Right kidney (tissue), 9 donors: Measurements from ENCODE around the gene PKD2.

Experiments
- DNase-seq: peaks from one replicate; pipeline ENCODE4 v3.0.0-alpha.2; 2016
- long read RNA-seq, 8 donors: transcript quantifications; one replicate each; lab custom pipeline, GENCODE V29; 2026

PKD2 gene
- long read RNA-seq, donor 1, full-length matches to known transcripts: 5 of 5 reads
- long read RNA-seq, donor 1, partial matches to known transcripts: 0 of 5 reads
- long read RNA-seq, donor 1, other reads (novel, unspliced or antisense): 0 of 5 reads
- long read RNA-seq, donor 2, full-length matches to known transcripts: 5 of 14 reads
- long read RNA-seq, donor 2, partial matches to known transcripts: 9 of 14 reads
- long read RNA-seq, donor 2, other reads (novel, unspliced or antisense): 0 of 14 reads
- long read RNA-seq, donor 3, full-length matches to known transcripts: 2 of 2 reads
- long read RNA-seq, donor 3, partial matches to known transcripts: 0 of 2 reads
- long read RNA-seq, donor 3, other reads (novel, unspliced or antisense): 0 of 2 reads
- long read RNA-seq, donor 4, full-length matches to known transcripts: 3 of 3 reads
- long read RNA-seq, donor 4, partial matches to known transcripts: 0 of 3 reads
- long read RNA-seq, donor 4, other reads (novel, unspliced or antisense): 0 of 3 reads
- long read RNA-seq, donor 5, full-length matches to known transcripts: 3 of 10 reads
- long read RNA-seq, donor 5, partial matches to known transcripts: 7 of 10 reads
- long read RNA-seq, donor 5, other reads (novel, unspliced or antisense): 0 of 10 reads
- long read RNA-seq, donor 6, full-length matches to known transcripts: 9 of 9 reads
- long read RNA-seq, donor 6, partial matches to known transcripts: 0 of 9 reads
- long read RNA-seq, donor 6, other reads (novel, unspliced or antisense): 0 of 9 reads
- long read RNA-seq, donor 7, full-length matches to known transcripts: 3 of 20 reads
- long read RNA-seq, donor 7, partial matches to known transcripts: 17 of 20 reads
- long read RNA-seq, donor 7, other reads (novel, unspliced or antisense): 0 of 20 reads
- long read RNA-seq, donor 8, full-length matches to known transcripts: 2 of 2 reads
- long read RNA-seq, donor 8, partial matches to known transcripts: 0 of 2 reads
- long read RNA-seq, donor 8, other reads (novel, unspliced or antisense): 0 of 2 reads

- peak; percentile 88 for DNase-seq
These were observed at the start of gene PKD2 for GRCh38 chr4:88007304-88008121. Gene PKD2, plus strand, starts transcription at chr4:88007635. Its CDS starts 99 bp downstream, at chr4:88007734.

GRCh38 chr4:87961993-87962392, 45.4 kb upstream of the PKD2 start:
- no peak for DNase-seq

- DNase-seq: no peak
These were observed 44.9 kb upstream of the PKD2 start for GRCh38 chr4:87962398-87963146.

GRCh38 chr4:87965501-87965975, 41.9 kb upstream of the PKD2 start:
- no peak for DNase-seq

GRCh38 chr4:87966095-87966496, 41.3 kb upstream of the PKD2 start:
- no peak for DNase-seq

- no peak for DNase-seq
These were observed 40.2 kb upstream of the PKD2 start for GRCh38 chr4:87967193-87967592.

DNA sequence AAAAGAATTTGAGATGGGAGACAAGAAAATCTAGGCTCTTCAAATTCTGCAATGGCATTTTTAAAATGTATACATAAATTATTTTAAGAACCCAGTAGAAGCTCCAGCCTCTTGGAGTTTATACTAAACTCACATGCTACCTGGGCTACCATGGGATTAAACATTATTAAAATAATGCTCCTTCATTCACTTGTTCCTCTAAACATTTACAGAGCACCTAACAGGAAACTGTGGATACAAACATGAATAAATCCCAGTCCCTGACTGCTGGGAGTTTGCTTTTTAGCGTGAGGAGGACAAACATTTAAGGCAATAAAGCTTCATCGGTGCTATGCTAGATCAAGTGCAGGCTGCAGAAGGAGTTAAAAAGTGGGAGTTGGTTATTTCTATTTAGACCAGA, 37.3 kb upstream of the PKD2 start:
- no peak for DNase-seq

GRCh38 chr4:87971866-87972265, 35.6 kb upstream of the PKD2 start:
- no peak for DNase-seq

DNA sequence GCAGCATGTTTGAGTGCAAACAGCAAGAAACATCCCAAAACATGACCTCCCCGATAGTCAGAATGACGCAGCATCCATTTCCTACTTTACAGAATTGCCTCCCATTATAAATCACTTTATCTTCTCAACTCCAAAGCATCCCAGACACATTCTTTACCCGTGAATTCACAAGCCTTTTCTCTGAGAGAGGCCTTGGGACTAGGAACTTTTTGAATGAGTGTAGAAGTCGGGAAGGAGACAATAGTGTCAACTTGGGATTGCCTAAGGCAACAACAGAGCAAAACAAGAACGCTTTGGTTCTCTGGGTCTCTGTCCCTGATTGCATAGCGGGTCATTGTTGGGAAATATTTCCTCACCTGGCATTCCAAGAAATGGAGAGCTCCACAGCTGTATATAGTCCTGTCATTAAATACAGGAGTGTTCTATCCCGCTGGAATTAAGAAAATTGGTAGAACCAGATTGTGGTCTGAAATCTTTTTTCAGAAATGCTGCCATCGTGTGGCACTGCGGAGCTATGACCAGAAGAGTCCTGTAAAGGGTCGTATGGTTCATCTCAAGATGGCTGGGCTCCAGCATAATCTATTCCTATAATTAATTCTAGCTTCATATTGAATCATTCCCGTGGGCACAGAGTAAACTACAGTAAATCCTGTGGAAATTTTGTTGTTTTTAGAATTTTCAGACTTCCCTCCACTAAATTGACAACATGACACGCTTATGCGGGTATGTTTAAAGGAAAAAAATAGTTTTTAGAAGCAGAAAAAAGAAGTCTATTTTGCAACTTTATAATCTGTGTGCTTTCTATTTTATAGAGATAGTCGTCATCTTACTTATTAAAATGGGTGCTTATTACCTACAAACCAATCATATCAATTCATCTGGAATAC, 33.9 kb upstream of the PKD2 start:
- peak; percentile 50 for DNase-seq

DNA sequence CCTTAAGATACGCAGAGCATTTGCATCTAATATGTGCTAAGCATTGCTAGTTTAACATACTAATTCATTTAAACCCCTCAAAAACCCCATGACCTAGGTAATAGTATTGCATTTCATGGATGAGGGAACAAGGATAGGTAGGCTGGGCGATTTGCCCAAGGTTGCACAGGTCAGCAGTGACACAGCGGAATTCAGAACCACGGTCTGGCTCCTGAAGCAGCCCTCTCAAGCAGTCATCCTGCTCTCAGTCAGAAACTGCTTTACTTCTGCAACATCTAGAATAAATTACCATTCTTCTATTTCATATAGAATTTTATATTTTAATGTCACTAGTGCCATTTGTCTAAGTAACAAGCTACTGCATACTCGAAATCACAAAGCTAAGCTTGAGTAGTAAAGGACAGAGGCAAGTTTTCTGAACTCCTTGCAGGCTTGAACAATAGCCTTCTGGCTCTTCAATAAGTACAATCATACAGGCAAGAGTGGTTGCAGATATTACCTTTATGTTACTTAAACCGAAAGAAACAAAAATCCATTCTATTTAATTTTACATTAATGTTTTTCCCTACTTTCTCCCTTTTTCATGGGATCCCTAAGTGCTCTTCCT, 32.5 kb upstream of the PKD2 start:
- no peak for DNase-seq

GRCh38 chr4:87975466-87975865, 32.0 kb upstream of the PKD2 start, which contains the start of gene SPP1:
Gene SPP1, plus strand, starts transcription at chr4:87975714. Its CDS starts 1,182 bp downstream, at chr4:87976896.
- DNase-seq: no peak

GRCh38 chr4:87977521-87978278, 29.7 kb upstream of the PKD2 start:
- no peak for DNase-seq

DNA sequence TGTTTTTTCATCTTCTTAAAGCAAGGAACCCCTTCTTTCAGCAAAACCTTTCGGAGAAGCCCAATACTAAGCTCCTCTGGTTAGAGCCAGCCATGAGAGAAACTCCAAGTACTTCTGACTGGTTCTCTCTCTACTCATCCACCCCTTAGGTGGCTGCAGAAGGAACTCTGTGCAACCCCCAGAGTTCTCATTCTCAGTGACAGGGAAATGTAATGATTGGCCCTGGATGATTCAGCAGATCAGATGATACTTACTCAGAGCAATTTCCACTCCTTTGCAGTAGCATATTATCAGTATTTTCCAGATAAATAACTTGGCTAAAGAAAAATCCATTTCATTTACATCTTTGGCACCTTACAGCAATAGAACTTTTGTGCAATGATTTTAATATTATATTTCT, 28.8 kb upstream of the PKD2 start:
- DNase-seq: no peak

DNA sequence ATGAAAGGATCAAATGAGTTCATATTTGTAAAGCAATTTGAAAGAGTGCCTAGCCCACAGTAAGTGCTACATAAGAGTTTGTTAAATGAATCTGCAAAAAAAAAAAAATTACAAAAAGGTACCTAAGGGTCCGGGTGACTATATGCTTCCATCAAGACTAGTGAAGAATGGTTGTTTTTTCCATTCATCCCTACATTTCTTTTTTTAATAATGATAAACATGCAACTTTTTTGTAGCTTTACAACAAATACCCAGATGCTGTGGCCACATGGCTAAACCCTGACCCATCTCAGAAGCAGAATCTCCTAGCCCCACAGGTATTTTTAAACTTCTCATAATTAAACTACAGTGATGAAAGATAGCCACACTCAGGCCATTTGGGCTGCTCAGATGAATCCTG, 27.6 kb upstream of the PKD2 start:
- DNase-seq: no peak

DNA sequence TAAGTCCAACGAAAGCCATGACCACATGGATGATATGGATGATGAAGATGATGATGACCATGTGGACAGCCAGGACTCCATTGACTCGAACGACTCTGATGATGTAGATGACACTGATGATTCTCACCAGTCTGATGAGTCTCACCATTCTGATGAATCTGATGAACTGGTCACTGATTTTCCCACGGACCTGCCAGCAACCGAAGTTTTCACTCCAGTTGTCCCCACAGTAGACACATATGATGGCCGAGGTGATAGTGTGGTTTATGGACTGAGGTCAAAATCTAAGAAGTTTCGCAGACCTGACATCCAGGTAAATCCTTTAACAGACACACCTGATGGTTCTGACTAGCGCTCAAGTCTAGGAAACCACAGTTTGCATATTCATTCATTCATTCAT, 25.9 kb upstream of the PKD2 start:
- DNase-seq: no peak

DNA sequence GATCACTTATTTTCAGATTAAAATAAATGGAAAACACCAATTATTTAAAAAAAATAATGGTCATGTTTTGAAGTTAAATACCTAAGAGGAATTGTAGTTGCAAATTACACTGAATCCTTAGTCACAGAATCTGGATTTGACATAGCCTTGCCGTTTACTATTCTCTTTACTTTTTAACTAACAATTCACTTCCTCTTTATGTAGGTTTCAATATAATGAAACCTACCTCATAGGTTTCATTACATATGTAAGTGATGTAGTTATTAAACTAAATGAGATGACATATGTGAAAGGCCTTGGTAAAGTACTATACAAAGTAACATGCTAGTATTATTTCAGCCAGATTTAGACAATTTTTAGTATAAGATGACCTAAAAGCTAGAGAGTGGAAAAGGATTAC, 25.4 kb upstream of the PKD2 start:
- DNase-seq: no peak

DNA sequence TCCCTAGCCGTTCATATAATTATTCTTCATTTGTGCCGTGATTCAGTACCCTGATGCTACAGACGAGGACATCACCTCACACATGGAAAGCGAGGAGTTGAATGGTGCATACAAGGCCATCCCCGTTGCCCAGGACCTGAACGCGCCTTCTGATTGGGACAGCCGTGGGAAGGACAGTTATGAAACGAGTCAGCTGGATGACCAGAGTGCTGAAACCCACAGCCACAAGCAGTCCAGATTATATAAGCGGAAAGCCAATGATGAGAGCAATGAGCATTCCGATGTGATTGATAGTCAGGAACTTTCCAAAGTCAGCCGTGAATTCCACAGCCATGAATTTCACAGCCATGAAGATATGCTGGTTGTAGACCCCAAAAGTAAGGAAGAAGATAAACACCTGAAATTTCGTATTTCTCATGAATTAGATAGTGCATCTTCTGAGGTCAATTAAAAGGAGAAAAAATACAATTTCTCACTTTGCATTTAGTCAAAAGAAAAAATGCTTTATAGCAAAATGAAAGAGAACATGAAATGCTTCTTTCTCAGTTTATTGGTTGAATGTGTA, 24.9 kb upstream of the PKD2 start:
- no peak for DNase-seq

- DNase-seq: no peak
These were observed 23.4 kb upstream of the PKD2 start for GRCh38 chr4:87983996-87984395.
